Measurements from ENCODE around the gene RND1. TPM values are rescaled to one million over a fixed set of nuclear protein-coding genes. Genes with fewer than 3 reads are reported as not detected.

RND1 gene
- total and polyA plus RNA-seq, 2 of the 13 experiments (the other 11 are each of a cell fraction or from before 2014, with no cell fraction given) = 1.8 to 1.9 TPM

GRCh38 chr12:48878548-48878947, 12.9 kb upstream of the RND1 start (continued):
- TF ChIP-seq ETS1 (CRISPR knock-in tag; IDR thresholded peaks at IDR 0.05) (no peak), ZNF263 (CRISPR knock-in tag; IDR thresholded peaks at IDR 0.05) (no peak), GFI1 (CRISPR knock-in tag; IDR thresholded peaks at IDR 0.05; ENCODE audit: borderline replicate concordance) (no peak), NR2F1 (CRISPR knock-in tag; IDR thresholded peaks at IDR 0.05) (peak; percentile 52 to 58; a peak in 3 of 4 replicates), HNRNPLL (IDR thresholded peaks at IDR 0.05; ENCODE audit: low read depth, low read length, poor library complexity, severe bottlenecking) (no peak), RARG (CRISPR knock-in tag; IDR thresholded peaks at IDR 0.05; ENCODE audit: low read depth) (no peak), NR2C2 (CRISPR knock-in tag; IDR thresholded peaks at IDR 0.05; ENCODE audit: borderline replicate concordance) (peak; percentile 61; the same call in 1 of the 2 replicates), RARA (CRISPR knock-in tag; IDR thresholded peaks at IDR 0.05) (peak; percentile 45), ETV6 (CRISPR knock-in tag; conservative IDR thresholded peaks at IDR 0.05) (no peak), POLR2A (IDR thresholded peaks at IDR 0.05; ENCODE audit: insufficient read depth in 1 of 2, low read depth in 2 of 2, low read length in 2 of 2) (no peak), ZNF337 (CRISPR knock-in tag; IDR thresholded peaks at IDR 0.05; ENCODE audit: borderline replicate concordance, low read depth) (no peak), MED1 (CRISPR knock-in tag; IDR thresholded peaks at IDR 0.05) (no peak), MXI1 (IDR thresholded peaks at IDR 0.05; ENCODE audit: borderline replicate concordance, low read depth, low read length) (no peak), ZNF33A (CRISPR knock-in tag; IDR thresholded peaks at IDR 0.05; ENCODE audit: borderline replicate concordance) (no peak), ZNF800 (CRISPR knock-in tag; IDR thresholded peaks at IDR 0.05) (no peak), ATAD3A (CRISPR knock-in tag; IDR thresholded peaks at IDR 0.05) (no peak), NR2F2 (IDR thresholded peaks at IDR 0.05; ENCODE audit: borderline replicate concordance, low read depth) (peak; percentile 81), ESRRA (CRISPR knock-in tag; IDR thresholded peaks at IDR 0.05; ENCODE audit: low read depth) (0 out of 2 replicates have a peak, but pooled peaks have one; percentile 48), MBNL3 (CRISPR knock-in tag; conservative IDR thresholded peaks at IDR 0.05) (no peak), DNMT1 (CRISPR knock-in tag; IDR thresholded peaks at IDR 0.05) (no peak), ZFP36L1 (CRISPR knock-in tag; IDR thresholded peaks at IDR 0.05) (no peak), HINFP (CRISPR knock-in tag; IDR thresholded peaks at IDR 0.05; ENCODE audit: low read depth) (no peak), HOXA9 (CRISPR knock-in tag; IDR thresholded peaks at IDR 0.05; ENCODE audit: borderline replicate concordance) (no peak), GMEB2 (CRISPR knock-in tag; IDR thresholded peaks at IDR 0.05; ENCODE audit: low read depth) (no peak), ZFY (CRISPR knock-in tag; IDR thresholded peaks at IDR 0.05) (no peak), ZMYM4 (CRISPR knock-in tag; IDR thresholded peaks at IDR 0.05) (peak; percentile 22; the same call in 1 of the 2 replicates), BCL6 (CRISPR knock-in tag; IDR thresholded peaks at IDR 0.05) (peak; percentile 41; the same call in 1 of the 2 replicates)

All from HepG2 (cell line).